Umbilical cord (tissue), 2 donors: ENCODE results near the gene ANKRD12. TPM values are rescaled to one million over a fixed set of nuclear protein-coding genes. Genes with fewer than 3 reads are reported as not detected.
"Not testable (repeated sequence)": the region's sequence is repeated elsewhere in the genome, so short reads cannot be mapped to it uniquely, and the experiment has no call there.

Source experiments
- DNase-seq: peaks from one replicate; pipeline ENCODE4 v3.0.0-alpha.2; 2015; ENCODE audit warnings: low spot score
- total RNA-seq: library from RNA; depleted of rRNA; stranded (reverse); fragments of >200 nt; gene quantifications from one replicate; pipeline ENCODE4 v1.2.3, GENCODE V29; 2014; ENCODE audit warnings: low replicate concordance; ENCODE audit not compliant: insufficient read depth

The ANKRD12 gene
- total RNA-seq, 1 donor from 2014 or later, result 39.5 TPM

DNA sequence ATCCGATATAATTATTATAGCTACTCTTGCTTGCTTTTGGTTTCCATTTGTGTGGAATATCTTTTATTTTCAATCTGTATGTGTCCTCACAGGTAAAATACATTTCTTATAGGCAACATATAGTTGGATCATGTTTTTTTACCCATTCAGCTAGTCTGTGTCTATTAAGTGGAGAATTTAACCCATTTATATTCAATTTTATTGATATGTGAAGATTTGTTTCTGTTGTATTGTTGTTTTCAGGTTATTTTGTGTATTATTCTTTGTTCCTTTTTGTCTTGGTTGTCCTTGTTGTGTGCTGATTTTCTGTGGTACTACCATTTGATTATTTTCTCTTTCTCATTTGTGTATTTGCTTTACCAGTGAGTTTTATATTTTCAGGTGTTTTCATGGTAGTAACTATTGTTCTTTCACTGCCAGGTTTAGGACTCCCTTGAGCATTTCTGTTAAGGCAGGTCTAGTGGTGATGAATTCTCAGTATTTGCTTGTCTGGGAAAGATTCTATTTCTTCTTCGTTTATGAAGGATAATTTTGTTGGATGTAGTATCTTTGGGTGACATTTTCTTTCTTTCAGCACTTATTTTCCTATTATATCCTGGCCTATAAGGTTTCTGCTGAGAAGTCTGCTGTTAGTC, 95.4 kb downstream of the ANKRD12 start:
- no peak for DNase-seq

GRCh38 chr18:9232977-9233376, 96.4 kb downstream of the ANKRD12 start:
- no peak for DNase-seq

DNA sequence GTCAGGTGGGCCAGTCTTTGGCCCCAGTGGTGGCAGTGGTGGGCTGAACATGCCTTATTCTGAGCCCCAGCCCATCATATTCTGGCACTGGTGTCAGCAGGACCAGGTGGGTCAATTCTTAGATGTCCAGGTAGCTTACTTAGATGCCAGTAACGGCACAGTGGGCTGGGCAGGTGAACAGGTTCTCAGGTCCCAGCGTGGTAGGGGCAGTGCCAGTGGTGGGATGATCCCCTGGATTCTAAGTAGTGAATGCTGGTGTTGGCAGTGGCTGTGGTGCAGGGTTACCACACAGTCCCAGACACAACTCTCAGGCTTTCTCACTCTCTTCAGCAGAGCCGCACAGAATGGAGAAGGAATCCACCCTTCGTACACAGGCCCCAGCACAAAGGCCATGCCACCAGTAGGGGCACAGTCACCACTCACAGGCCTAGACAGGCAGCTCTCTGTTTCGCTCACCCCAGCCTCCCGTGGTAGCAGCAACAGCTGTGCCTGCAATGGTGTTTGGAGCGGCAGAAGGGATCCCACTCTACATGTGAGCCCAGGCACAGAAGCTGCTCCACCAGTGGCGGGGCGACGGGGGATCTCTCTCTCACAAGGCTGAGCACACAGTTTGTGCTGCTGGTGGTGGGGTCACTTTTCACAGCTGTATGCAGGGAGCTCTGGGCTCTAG, 97.3 kb downstream of the ANKRD12 start:
- no peak for DNase-seq

- no peak for DNase-seq
These were observed 97.9 kb downstream of the ANKRD12 start for GRCh38 chr18:9234528-9234927.

GRCh38 chr18:9237981-9238380, 101.4 kb downstream of the ANKRD12 start:
- DNase-seq, result no peak

DNA sequence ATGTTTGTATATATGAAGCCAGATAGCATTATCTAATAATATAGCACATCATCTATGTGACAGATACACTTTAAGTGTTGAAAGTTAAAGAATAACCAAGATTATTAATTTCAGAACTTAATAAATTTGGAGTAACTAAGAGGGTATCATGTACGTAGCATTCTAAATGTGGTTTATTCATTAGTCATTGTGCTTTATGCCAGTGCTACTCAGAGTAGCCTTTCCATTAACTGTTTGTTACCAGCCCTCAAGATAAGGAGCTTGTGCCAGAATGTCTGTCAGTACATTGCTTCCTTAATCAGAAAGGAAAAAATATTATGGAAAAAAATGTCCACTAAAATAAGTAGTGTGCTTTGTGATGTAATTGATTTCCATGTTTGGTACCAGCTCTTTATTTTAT, 103.1 kb downstream of the ANKRD12 start:
- DNase-seq, result no peak

GRCh38 chr18:9240270-9240669, 103.7 kb downstream of the ANKRD12 start:
- DNase-seq, result no peak

- no peak for DNase-seq
These were observed 106.4 kb downstream of the ANKRD12 start for GRCh38 chr18:9243029-9243428.

GRCh38 chr18:9244376-9244775, 107.8 kb downstream of the ANKRD12 start:
- DNase-seq, result no peak

- no peak for DNase-seq
These were observed 112.1 kb downstream of the ANKRD12 start for GRCh38 chr18:9248661-9249060.

DNA sequence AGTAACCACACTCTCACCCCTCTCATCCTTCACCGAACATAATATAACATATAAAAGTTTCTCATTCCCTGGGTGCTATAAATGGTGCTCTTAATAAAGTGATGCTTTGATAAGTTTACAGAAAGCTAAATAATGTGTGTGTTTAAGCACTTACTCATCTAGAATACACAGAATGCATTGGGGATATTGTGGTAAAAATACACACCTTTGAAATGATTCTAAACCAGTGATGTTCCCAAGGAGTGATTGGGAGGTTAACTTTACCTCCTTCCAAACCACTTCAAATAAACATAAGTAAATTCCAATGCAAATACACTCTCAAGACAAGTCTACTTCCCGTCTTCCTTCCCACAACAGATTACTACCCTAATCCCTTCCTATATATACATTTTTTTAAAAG, 112.7 kb downstream of the ANKRD12 start:
- DNase-seq, result no peak

DNA sequence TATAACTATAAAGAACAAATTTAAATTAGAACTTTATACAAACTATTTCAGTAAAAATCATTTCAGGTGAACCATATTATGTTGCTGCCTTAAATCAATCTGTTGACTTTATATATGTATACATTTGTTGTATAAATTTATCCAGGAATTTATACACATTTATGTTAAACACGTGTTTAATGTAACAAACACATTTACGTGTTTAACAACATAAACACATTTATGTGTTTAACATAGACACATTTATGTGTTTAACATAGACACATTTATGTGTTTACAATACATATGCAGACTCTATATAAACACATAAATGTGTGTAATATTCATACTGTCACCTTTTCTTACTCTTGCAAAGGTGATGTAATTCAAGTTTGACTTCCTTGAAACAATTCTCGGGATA, 122.6 kb downstream of the ANKRD12 start:
- no peak for DNase-seq

DNA sequence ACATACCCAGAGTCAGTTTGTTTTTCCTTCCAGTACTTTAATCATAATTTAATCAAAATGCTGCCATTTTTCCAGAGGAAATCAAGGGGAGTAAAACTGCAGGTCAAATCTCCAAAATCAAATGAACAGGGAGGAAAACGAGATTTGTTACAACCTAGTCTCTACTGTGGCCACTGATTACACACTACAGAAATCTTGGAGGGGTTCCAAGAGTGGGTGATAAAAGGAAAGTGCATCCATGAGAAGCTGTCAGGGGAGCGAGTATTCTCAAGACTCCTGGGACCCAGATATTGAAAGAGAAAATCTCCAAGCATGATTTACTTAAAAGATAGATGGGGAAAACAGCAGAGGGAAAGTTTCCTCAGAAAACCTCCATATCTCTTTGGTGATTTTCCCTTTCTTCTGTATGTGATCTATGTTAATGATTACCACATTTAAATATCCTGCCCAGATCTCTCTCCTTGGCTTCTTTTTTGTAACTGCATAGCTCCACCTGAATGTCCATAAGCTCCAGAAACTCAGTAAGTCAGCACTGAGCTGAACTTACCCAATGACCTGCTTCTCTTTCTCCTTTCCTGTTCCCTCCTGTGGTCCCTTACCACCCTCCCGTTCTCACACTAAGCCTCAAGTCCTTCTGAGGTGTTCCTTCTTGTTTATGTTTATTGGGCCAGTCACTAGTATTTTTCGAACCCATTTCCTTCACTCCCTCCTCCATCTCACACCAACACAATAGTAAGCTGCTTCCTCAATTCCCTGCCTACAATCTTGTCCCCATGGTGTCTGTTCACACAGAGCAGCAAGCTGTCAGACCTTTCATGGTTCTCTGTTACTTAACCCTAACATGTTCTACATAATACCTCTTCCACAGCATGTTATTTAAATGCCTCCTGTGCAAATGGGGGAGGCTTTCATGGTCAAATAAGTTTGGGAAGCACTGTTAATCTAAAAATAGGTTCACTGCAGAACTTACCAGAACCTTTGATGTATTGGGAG, 124.1 kb downstream of the ANKRD12 start:
- no peak for DNase-seq

GRCh38 chr18:9263264-9263663, 126.7 kb downstream of the ANKRD12 start:
- DNase-seq, result no peak

DNA sequence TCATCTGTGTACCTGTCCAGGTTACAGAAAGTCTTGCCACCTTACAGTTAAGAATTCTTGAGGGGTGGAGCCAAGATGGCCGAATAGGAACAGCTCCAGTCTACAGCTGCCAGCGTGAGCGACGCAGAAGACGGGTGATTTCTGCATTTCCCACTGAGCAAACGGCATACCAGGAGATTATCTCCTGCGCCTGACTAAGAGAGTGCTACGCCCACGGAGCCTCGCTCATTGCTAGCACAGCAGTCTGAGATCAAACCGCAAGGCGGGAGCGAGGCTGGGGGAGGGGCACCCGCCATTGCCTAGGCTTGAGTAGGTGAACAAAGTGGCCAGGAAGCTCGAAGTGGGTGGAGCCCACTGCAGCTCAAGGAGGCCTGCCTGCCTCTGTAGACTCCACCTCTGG, 128.2 kb downstream of the ANKRD12 start:
- DNase-seq, result not testable (repeated sequence)

DNA sequence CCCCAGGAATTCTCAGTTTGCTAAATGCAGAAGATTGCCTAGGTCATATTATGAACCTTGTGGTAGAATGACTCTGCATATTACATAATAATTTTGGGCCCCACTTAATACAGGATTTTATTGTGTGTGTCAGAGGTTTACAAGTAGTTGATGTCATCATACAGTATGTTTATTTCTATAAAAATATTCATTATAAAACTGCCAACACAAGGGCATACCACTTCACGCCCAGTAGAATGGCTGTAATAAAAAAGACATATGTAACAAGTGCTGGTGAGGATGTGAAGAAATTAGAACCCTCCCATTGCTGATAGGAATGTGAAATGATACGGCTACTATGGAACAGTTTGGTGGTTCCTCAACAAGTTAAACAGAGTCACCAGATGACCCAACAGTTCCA, 136.6 kb downstream of the ANKRD12 start:
- DNase-seq, result no peak

DNA sequence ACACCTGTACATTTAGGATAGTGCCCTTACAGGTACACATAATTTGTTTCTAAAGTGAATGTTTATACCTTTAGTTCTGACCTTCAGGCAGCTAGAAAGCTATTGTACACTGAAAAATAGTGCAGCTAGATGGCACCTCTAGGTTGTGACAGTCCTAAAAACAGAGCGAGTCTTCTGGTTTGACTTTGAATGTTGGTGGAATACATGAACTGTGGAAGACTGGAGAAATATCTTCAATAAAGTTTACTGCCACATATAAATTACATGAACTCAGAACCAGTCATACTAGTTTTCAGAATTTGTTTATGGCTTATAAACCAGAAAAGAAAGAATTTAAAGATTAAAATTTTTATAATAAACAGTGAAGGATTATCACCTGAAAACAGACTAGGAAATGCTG, 139.3 kb downstream of the ANKRD12 start:
- no peak for DNase-seq

DNA sequence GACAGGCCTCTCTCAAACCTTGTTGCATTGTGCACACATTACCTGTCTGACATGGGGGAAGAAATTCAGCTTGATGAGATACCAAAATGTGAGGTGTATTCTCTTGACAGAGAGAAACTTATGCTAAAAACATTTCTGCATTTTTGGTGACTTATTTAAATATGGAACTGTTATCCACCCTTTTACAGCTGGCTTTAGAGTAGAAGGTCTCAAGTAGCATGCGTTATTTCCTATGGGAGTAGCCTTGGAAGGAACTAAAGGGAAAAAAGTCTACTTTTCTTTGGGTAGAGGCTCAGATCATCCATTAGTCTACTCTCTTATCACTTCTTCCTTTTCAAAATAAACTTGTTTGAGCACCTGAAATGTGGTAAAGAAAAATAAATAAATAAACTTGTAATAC, 141.4 kb downstream of the ANKRD12 start:
- no peak for DNase-seq

- no peak for DNase-seq
These were observed 144.3 kb downstream of the ANKRD12 start for GRCh38 chr18:9280849-9281248.

DNA sequence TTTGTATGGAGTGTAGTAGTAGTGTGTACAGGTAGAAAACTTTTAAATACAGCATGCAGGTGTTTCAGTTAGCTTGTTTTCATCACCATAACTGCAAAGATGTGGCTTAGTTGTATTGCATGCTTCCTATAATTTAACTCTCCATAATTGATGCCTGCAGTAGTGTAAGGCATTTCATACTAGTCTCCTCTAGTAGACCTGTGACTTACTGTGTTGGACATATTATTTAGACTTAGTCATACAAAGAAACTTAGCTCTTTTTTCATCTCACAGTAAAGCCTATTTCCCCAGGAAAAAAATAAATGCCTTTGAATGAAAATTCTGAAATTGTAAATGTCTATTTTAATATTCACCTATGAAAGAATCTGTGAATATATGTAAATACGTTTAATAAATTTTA, 145.2 kb downstream of the ANKRD12 start:
- no peak for DNase-seq

GRCh38 chr18:9283791-9284190, 147.2 kb downstream of the ANKRD12 start:
- no peak for DNase-seq

GRCh38 chr18:9285604-9286003, 149.0 kb downstream of the ANKRD12 start:
- DNase-seq, result no peak
